H1 (cell line): ENCODE measurements around the gene MNX1. TPM values are rescaled to one million over a fixed set of nuclear protein-coding genes. Genes with fewer than 3 reads are reported as not detected.

Source experiments
- CTCF ChIA-PET: fragments of 300-600 bp; sonication (Branson Sonifier 250); formaldehyde crosslinking; loops from one replicate; lab custom pipeline; 2021; ENCODE audit not compliant: partially characterized antibody; lab: Charles Lee
- POLR2A ChIA-PET: fragments of 300-600 bp; sonication (Branson Sonifier 250); formaldehyde crosslinking; loops from one replicate; lab custom pipeline; 2021; ENCODE audit warnings: inconsistent platforms; ENCODE audit not compliant: partially characterized antibody; lab: Charles Lee
- DNase-seq, 2 experiments: peaks; one replicate each; pipeline versions ENCODE4 v3.0.0 to v3.0.0-alpha.2; 2010 to 2022; ENCODE audit warnings: low spot score in 2 of 2, low read depth in 1 of 2, mixed read lengths in 1 of 2
- FAIRE-seq: peaks from 2 replicates; lab custom pipeline; 2011; peaks lifted over from hg19 to GRCh38; lab: Jason Lieb, UNC
- H2AFZ ChIP-seq: 2 replicates; pipeline ENCODE4 v1.8.1; 2012; ENCODE audit warnings: low read length, inconsistent platforms
- H2AK5ac ChIP-seq: 2 replicates; pipeline ENCODE4 v1.6.1; 2013; ENCODE audit warnings: low read depth, low read length
- H2BK120ac ChIP-seq: replicated peaks from 2 replicates; pipeline ENCODE3; 2013; ENCODE audit warnings: low read depth, low read length, inconsistent platforms
- H2BK12ac ChIP-seq: 2 replicates; pipeline ENCODE4 v1.6.1; 2013; ENCODE audit warnings: low read depth, low read length
- H2BK15ac ChIP-seq: 2 replicates; pipeline ENCODE4 v1.6.1; 2013; ENCODE audit warnings: low read length
- H2BK20ac ChIP-seq: 2 replicates; pipeline ENCODE4 v1.6.1; 2013; ENCODE audit warnings: low read length
- H2BK5ac ChIP-seq: 2 replicates; pipeline ENCODE4 v1.6.1; 2013; ENCODE audit warnings: low read depth, low read length
- H3K14ac ChIP-seq: 2 replicates; pipeline ENCODE4 v1.6.1; 2013; ENCODE audit warnings: inconsistent platforms; ENCODE audit not compliant: insufficient read length
- H3K18ac ChIP-seq: 2 replicates; pipeline ENCODE4 v1.6.1; 2013; ENCODE audit warnings: low read length; ENCODE audit errors: extremely low read depth
- H3K23ac ChIP-seq: 2 replicates; pipeline ENCODE4 v1.6.1; 2013; ENCODE audit warnings: inconsistent platforms; ENCODE audit not compliant: insufficient read length
- H3K23me2 ChIP-seq: 2 replicates; pipeline ENCODE4 v1.6.1; 2013; ENCODE audit warnings: low read depth, low read length
- H3K27ac ChIP-seq: 2 replicates; pipeline ENCODE4 v1.6.1; 2011; ENCODE audit warnings: low read depth, low read length, inconsistent platforms
- H3K27me3 ChIP-seq, 4 experiments: replicated peaks in 1 of 4; 1 replicate in 1 of 4; 2 replicates in 3 of 4; pipeline versions ENCODE4 v1.6.1 to v1.8.1; 2011 to 2013; ENCODE audit warnings: low read length in 3 of 4, mild to moderate bottlenecking in 3 of 4, inconsistent platforms in 2 of 4, mixed read lengths in 2 of 4, moderate library complexity in 1 of 4; ENCODE audit not compliant: control insufficient read depth in 3 of 4, insufficient read depth in 3 of 4; ENCODE audit errors: extremely low read depth in 1 of 4
- H3K36me3 ChIP-seq, 4 experiments: 2 replicates each; pipeline versions ENCODE4 v1.6.1 to v1.8.1; 2011 to 2013; ENCODE audit warnings: mild to moderate bottlenecking in 4 of 4, low read length in 3 of 4, moderate library complexity in 2 of 4, control low read depth in 1 of 4, inconsistent platforms in 1 of 4; ENCODE audit not compliant: insufficient read depth in 4 of 4, control insufficient read depth in 2 of 4
- H3K4ac ChIP-seq: replicated peaks from 2 replicates; pipeline ENCODE3; 2013; ENCODE audit warnings: low read length, low read depth, mixed read lengths, inconsistent platforms; ENCODE audit not compliant: insufficient read length
- H3K4me1 ChIP-seq, 4 experiments: replicated peaks in 1 of 4; 1 replicate in 1 of 4; 2 replicates in 3 of 4; pipeline versions ENCODE4 v1.6.1 to v1.8.1; 2011 to 2013; ENCODE audit warnings: low read length in 3 of 4, inconsistent platforms in 2 of 4, mixed read lengths in 1 of 4; ENCODE audit not compliant: insufficient read depth in 4 of 4, control insufficient read depth in 3 of 4
- H3K4me2 ChIP-seq, 2 experiments: 2 replicates each; pipeline versions ENCODE4 v1.6.1 to v1.8.1; 2011 to 2013; ENCODE audit warnings: low read depth in 2 of 2, low read length in 2 of 2, control low read depth in 1 of 2, inconsistent platforms in 1 of 2, mild to moderate bottlenecking in 1 of 2; ENCODE audit not compliant: insufficient read depth in 1 of 2
- H3K4me3 ChIP-seq, 4 experiments: fragments of 200-600, 300-600 bp in 1 of 4; sonication (generic), shearing (Covaris generic), sonication (Bioruptor Twin) in 1 of 4; 2 replicates each; pipeline versions ENCODE4 v1.5.1 to v1.8.1; 2011 to 2016; ENCODE audit warnings: low read length in 4 of 4, low read depth in 3 of 4, control low read depth in 2 of 4, inconsistent platforms in 2 of 4, mild to moderate bottlenecking in 2 of 4, mixed read lengths in 1 of 4, moderate library complexity in 1 of 4; ENCODE audit not compliant: insufficient read depth in 2 of 4; ENCODE audit errors: extremely low read depth in 1 of 4
- H3K56ac ChIP-seq: replicated peaks from 2 replicates; pipeline ENCODE3; 2013; ENCODE audit warnings: low read depth, mild to moderate bottlenecking, mixed read lengths, low read length, inconsistent platforms; ENCODE audit not compliant: insufficient read length
- H3K79me1 ChIP-seq: 2 replicates; pipeline ENCODE4 v1.6.1; 2013; ENCODE audit warnings: low read depth, low read length, control low read depth
- H3K79me2 ChIP-seq, 2 experiments: 2 replicates each; pipeline versions ENCODE4 v1.6.1 to v1.8.1; 2012 to 2013; ENCODE audit warnings: low read length in 2 of 2, mild to moderate bottlenecking in 2 of 2, inconsistent platforms in 1 of 2; ENCODE audit not compliant: insufficient read depth in 2 of 2, control insufficient read depth in 1 of 2
- H3K9ac ChIP-seq, 4 experiments: replicated peaks in 1 of 4; 1 replicate in 1 of 4; 2 replicates in 3 of 4; pipeline versions ENCODE4 v1.6.1 to v1.8.1; 2011 to 2013; ENCODE audit warnings: low read depth in 3 of 4, low read length in 3 of 4, control low read depth in 2 of 4, mild to moderate bottlenecking in 2 of 4, moderate library complexity in 2 of 4, inconsistent platforms in 1 of 4; ENCODE audit errors: extremely low read depth in 1 of 4
- H3K9me3 ChIP-seq, 2 experiments: 2 replicates each; pipeline versions ENCODE4 v1.6.1 to v1.8.1; 2012 to 2013; ENCODE audit warnings: mild to moderate bottlenecking in 2 of 2, moderate library complexity in 2 of 2, control low read depth in 1 of 2, inconsistent platforms in 1 of 2, low read depth in 1 of 2, low read length in 1 of 2, mixed read lengths in 1 of 2; ENCODE audit not compliant: insufficient read depth in 2 of 2
- H4K20me1 ChIP-seq, 2 experiments: replicated peaks in 1 of 2; 2 replicates each; pipeline versions ENCODE3 to v1.8.1; 2011 to 2013; ENCODE audit warnings: inconsistent platforms in 2 of 2, low read length in 2 of 2, mild to moderate bottlenecking in 1 of 2; ENCODE audit not compliant: insufficient read depth in 2 of 2, control insufficient read depth in 1 of 2
- H4K5ac ChIP-seq: 2 replicates; pipeline ENCODE4 v1.6.1; 2013; ENCODE audit warnings: low read length, low read depth, mixed read lengths, inconsistent platforms; ENCODE audit not compliant: insufficient read length
- H4K8ac ChIP-seq: 2 replicates; pipeline ENCODE4 v1.8.0; 2013; ENCODE audit warnings: mild to moderate bottlenecking, moderate library complexity, low read length, inconsistent platforms; ENCODE audit not compliant: insufficient read depth; ENCODE audit errors: extremely low read depth
- H4K91ac ChIP-seq: replicated peaks from 2 replicates; pipeline ENCODE3; 2013; ENCODE audit warnings: low read length, mixed read lengths, inconsistent platforms; ENCODE audit not compliant: insufficient read length
- ATF3 ChIP-seq: IDR thresholded peaks from 2 replicates; pipeline ENCODE4 v1.6.1; 2011; ENCODE audit warnings: low read depth, mild to moderate bottlenecking, low read length; ENCODE audit not compliant: insufficient read depth
- CBX8 ChIP-seq: fragments of 300-800, 300-1000 bp; sonication (generic); IDR thresholded peaks from 2 replicates; pipeline ENCODE4 v1.7.1; 2016; ENCODE audit warnings: low read depth, low read length, borderline replicate concordance
- CEBPB ChIP-seq: IDR thresholded peaks from 2 replicates; pipeline ENCODE4 v1.6.1; 2012; ENCODE audit warnings: low read depth, low read length
- CHD1 ChIP-seq: IDR thresholded peaks from 2 replicates; pipeline ENCODE4 v1.6.1; 2012; ENCODE audit warnings: low read depth, low read length, improper control_type of control experiment
- GABPA ChIP-seq: IDR thresholded peaks from 2 replicates; pipeline ENCODE4 v1.6.1; 2011; ENCODE audit warnings: mild to moderate bottlenecking, low read length, moderate library complexity, borderline replicate concordance; ENCODE audit not compliant: insufficient read depth
- HDAC6 ChIP-seq: IDR thresholded peaks from one replicate; pipeline ENCODE4 v1.7.1; 2012; ENCODE audit warnings: low read depth, mild to moderate bottlenecking, inconsistent platforms, low read length, moderate library complexity
- YY1 ChIP-seq: IDR thresholded peaks from 2 replicates; pipeline ENCODE4 v1.6.1; 2011; ENCODE audit warnings: low read depth, mild to moderate bottlenecking, low read length
- WGBS, 2 experiments: shearing (Covaris generic) in 1 of 2; methylation state at CpG; one replicate each; pipeline versions ENCODE4 v1.1.6 to v1.1.7; 2013 to 2015; ENCODE audit warnings: low lambda C conversion rate in 2 of 2, mixed read lengths in 2 of 2, inconsistent platforms in 1 of 2, low coverage in 1 of 2, missing lambda C conversion rate in 1 of 2; ENCODE audit not compliant: insufficient replicate concordance in 2 of 2, insufficient coverage in 1 of 2, insufficient read length in 1 of 2; ENCODE audit errors: extremely low coverage in 1 of 2, missing lambda C conversion rate in 1 of 2; 5-methylcytosine and 5-hydroxymethylcytosine counted together
- polyA plus RNA-seq, 7 experiments: library from polyadenylated mRNA; depleted of rRNA in 3 of 7; stranded (reverse) in 5 of 7; unstranded in 2 of 7; fragments of >200 nt in 5 of 7; fragments of 200-250 nt in 2 of 7; gene quantifications; 1 replicate in 5 of 7; 2 replicates in 1 of 7; 4 replicates in 1 of 7; pipeline versions ENCODE4 v1.2.1 to v1.2.3, GENCODE V29; 2011 to 2013; ENCODE audit warnings: missing spikeins in 2 of 7, mixed read lengths in 2 of 7
- total RNA-seq: library from RNA; stranded (reverse); fragmentation: NEBNext Ultra II Directional; extraction: Animal tissue kit (Norgen Biotek cat#: 25700); gene quantifications from 2 replicates; pipeline ENCODE4 v1.2.1, GENCODE V29; 2021

The MNX1 gene
- total and polyA plus RNA-seq, 2 of the 8 experiments (the other 6 are each of a cell fraction or from before 2014, with no cell fraction given): 0.39 TPM; not detected in 1

- Histone ChIP-seq H2AFZ (no peak overlapping the region), H2BK120ac (no peak overlapping the region), H4K20me1 (no peaks in the 10 kb centered on the region), H4K5ac (no peak overlapping the region), H3K18ac (no peak overlapping the region), H3K4ac (no peak overlapping the region), H3K36me3 (no peaks in the 10 kb centered on the region), H2BK12ac (no peak overlapping the region), H3K4me3 (no peak overlapping the region), H2BK20ac (no peak overlapping the region), H2BK5ac (no peak overlapping the region), H3K27me3 (peaks cover 0 to 2% (median 0%) of the 10 kb centered on the region in 4 experiments; a peak in 2 of 7 replicates), H3K56ac (no peak overlapping the region), H3K79me2 (no peaks in the 10 kb centered on the region), H4K8ac (no peak overlapping the region), H3K4me2 (no peak overlapping the region), H2AK5ac (no peak overlapping the region), H3K9me3 (no peaks in the 10 kb centered on the region), H3K79me1 (no peaks in the 10 kb centered on the region), H4K91ac (no peak overlapping the region), H2BK15ac (no peak overlapping the region), H3K27ac (no peak overlapping the region), H3K23ac (no peak overlapping the region), H3K23me2 (no peaks in the 10 kb centered on the region), H3K14ac (no peak overlapping the region), H3K9ac (no peak overlapping the region), H3K4me1 (peaks cover 0 to 3% (median under 1%) of the 10 kb centered on the region in 4 experiments; a peak in 1 of 7 replicates)
- 68% methylated on average over 1 of the region's 1 CpG; no CpG with 5 or more reads in 1 of the 2 experiments for WGBS, 2 experiments
- POLR2A ChIA-PET: no interaction called here
- FAIRE-seq (no peak), DNase-seq (no peak)
- TF ChIP-seq GABPA (no peak), CHD1 (no peak), ATF3 (no peak), YY1 (no peak), CBX8 (no peak), HDAC6 (no peak), CEBPB (no peak)
- CTCF ChIA-PET: no interaction called here
These were observed 25.5 kb upstream of the MNX1 start for GRCh38 chr7:157035979-157036378.
